ENCODE measurements around the gene PRTN3. TPM values are rescaled to one million over a fixed set of nuclear protein-coding genes. Genes with fewer than 3 reads are reported as not detected.

The PRTN3 gene
- total RNA-seq, 1 experiment from 2014 or later, result not detected

GRCh38 chr19:892894-893689 is 52.3 kb downstream of the PRTN3 start, which contains the start of the genes MED16 and RNU6-9:
Gene MED16 (minus strand): TSS chr19:893187. CDS start chr19:891131, 2,056 bp downstream.
Gene RNU6-9 (plus strand): TSS chr19:893484.
- Mint-ChIP-seq H3K4me1 (ENCODE audit: low read depth, unreplicated experiment) (no peaks in the 10 kb centered on the region), H3K4me3 (ENCODE audit: low read depth, unreplicated experiment) (peak within 1 kb of the TSS; percentile 78), H3K27me3 (ENCODE audit: unreplicated experiment) (no peaks in the 10 kb centered on the region), H3K9me3 (ENCODE audit: low read depth, unreplicated experiment) (no peaks in the 10 kb centered on the region), H3K27ac (ENCODE audit: unreplicated experiment) (peak within 1 kb of the TSS; percentile 99), H3K36me3 (ENCODE audit: insufficient read depth, unreplicated experiment) (peaks cover 56% of the 10 kb centered on the region)
- CTCF ChIA-PET, result no interaction called here
- BruUV-seq (replicated peaks), result no TSS peak
- intact Hi-C loops (cut with micrococcal nuclease; ENCODE audit: unreplicated experiment), result no loop called here
- DNase-seq, result peak; percentile 83
- no peak for TF ChIP-seq CTCF (IDR thresholded peaks at IDR 0.05; ENCODE audit: unreplicated experiment)

- TF ChIP-seq CTCF (IDR thresholded peaks at IDR 0.05; ENCODE audit: unreplicated experiment), result no peak
- Mint-ChIP-seq H3K27me3 (ENCODE audit: unreplicated experiment) (no peaks in the 10 kb centered on the region), H3K27ac (ENCODE audit: unreplicated experiment) (no peak overlapping the region), H3K4me3 (ENCODE audit: low read depth, unreplicated experiment) (no peak overlapping the region), H3K36me3 (ENCODE audit: insufficient read depth, unreplicated experiment) (peaks cover 53% of the 10 kb centered on the region), H3K4me1 (ENCODE audit: low read depth, unreplicated experiment) (no peaks in the 10 kb centered on the region), H3K9me3 (ENCODE audit: low read depth, unreplicated experiment) (no peaks in the 10 kb centered on the region)
- CTCF ChIA-PET, result interaction anchor here (1.3 kb wide), 1 partner anchor 12 kb away, joined by 4 read pairs; no protein-coding TSS in a partner anchor
- DNase-seq, result no peak
- intact Hi-C loops (cut with micrococcal nuclease; ENCODE audit: unreplicated experiment), result no loop called here
- BruUV-seq (replicated peaks), result no TSS peak
Observed at GRCh38 chr19:896434-896833, 55.6 kb downstream of the PRTN3 start.

- no peak for TF ChIP-seq CTCF (IDR thresholded peaks at IDR 0.05; ENCODE audit: unreplicated experiment)
- no peak overlapping the region for H3K27ac Mint-ChIP-seq (ENCODE audit: unreplicated experiment)
- no peaks in the 10 kb centered on the region for H3K4me1 Mint-ChIP-seq (ENCODE audit: low read depth, unreplicated experiment)
- BruUV-seq (replicated peaks), result TSS peak; percentile 82
- no peaks in the 10 kb centered on the region for H3K27me3 Mint-ChIP-seq (ENCODE audit: unreplicated experiment)
- CTCF ChIA-PET, result interaction anchor here (1.3 kb wide), 1 partner anchor 12 kb away, joined by 4 read pairs; no protein-coding TSS in a partner anchor
- no peak for DNase-seq
- intact Hi-C loops (cut with micrococcal nuclease; ENCODE audit: unreplicated experiment), result no loop called here
- no peaks in the 10 kb centered on the region for H3K9me3 Mint-ChIP-seq (ENCODE audit: low read depth, unreplicated experiment)
- H3K4me3 Mint-ChIP-seq (ENCODE audit: low read depth, unreplicated experiment), result no peak overlapping the region
- H3K36me3 Mint-ChIP-seq (ENCODE audit: insufficient read depth, unreplicated experiment), result peaks cover 56% of the 10 kb centered on the region
Observed at GRCh38 chr19:896999-897398, 56.2 kb downstream of the PRTN3 start.

GRCh38 chr19:897442-898039 is 56.7 kb downstream of the PRTN3 start:
- H3K4me1 Mint-ChIP-seq (ENCODE audit: low read depth, unreplicated experiment), result no peaks in the 10 kb centered on the region
- no peak for TF ChIP-seq CTCF (IDR thresholded peaks at IDR 0.05; ENCODE audit: unreplicated experiment)
- CTCF ChIA-PET, result interaction anchor here (1.3 kb wide), 1 partner anchor 11 kb away, joined by 4 read pairs; no protein-coding TSS in a partner anchor

More at GRCh38 chr19:897442-898039, 56.7 kb downstream of the PRTN3 start:
- H3K4me3 Mint-ChIP-seq (ENCODE audit: low read depth, unreplicated experiment), result no peak overlapping the region
- no TSS peak for BruUV-seq (replicated peaks)
- H3K27ac Mint-ChIP-seq (ENCODE audit: unreplicated experiment), result no peak overlapping the region
- intact Hi-C loops (cut with micrococcal nuclease; ENCODE audit: unreplicated experiment), result no loop called here
- no peaks in the 10 kb centered on the region for H3K9me3 Mint-ChIP-seq (ENCODE audit: low read depth, unreplicated experiment)
- H3K36me3 Mint-ChIP-seq (ENCODE audit: insufficient read depth, unreplicated experiment), result peaks cover 51% of the 10 kb centered on the region
- DNase-seq, result no peak
- no peaks in the 10 kb centered on the region for H3K27me3 Mint-ChIP-seq (ENCODE audit: unreplicated experiment)

Small RNA genes within 50 kb of the gene (microRNA-seq; reads per million reads assigned to microRNA genes)
- gene MIR3187 (52.4 reads per million, percentile 56 among the genes with 10 or more reads in this experiment), gene MIR4745 (191 reads per million, percentile 71 among the genes with 10 or more reads in this experiment)

Other genes with a start within 250 kb of the PRTN3 start
- 51.4 and 57.5 TPM in 2 replicates for gene POLRMT, start 207.5 kb upstream of the PRTN3 start, total RNA-seq (2022)
- 0.24 and 0.39 TPM in 2 replicates for gene FGF22, start 201.1 kb upstream of the PRTN3 start, total RNA-seq (2022)
- 44.8 and 46.4 TPM in 2 replicates for gene RNF126, start 177.8 kb upstream of the PRTN3 start, total RNA-seq (2022)
- gene FSTL3, start 164.6 kb upstream of the PRTN3 start, total RNA-seq (2022), result 6.9 and 7.1 TPM in 2 replicates
- gene PRSS57, start 145.5 kb upstream of the PRTN3 start, total RNA-seq (2022), result not detected in 2 replicates
- 0.56 and 0.83 TPM in 2 replicates for gene PALM, start 132.1 kb upstream of the PRTN3 start, total RNA-seq (2022)
- 73.9 and 90.5 TPM in 2 replicates for gene MISP, start 89.9 kb upstream of the PRTN3 start, total RNA-seq (2022)
- gene PTBP1, start 43.5 kb upstream of the PRTN3 start, total RNA-seq (2022), result 380 and 409 TPM in 2 replicates
- 0.27 TPM in 1 of 2 replicates, not detected in the other for gene PLPPR3, start 19.0 kb upstream of the PRTN3 start, total RNA-seq (2022)
- not detected in 2 replicates for gene AZU1, start 13.2 kb upstream of the PRTN3 start, total RNA-seq (2022)
- gene ELANE, start 11.3 kb downstream of the PRTN3 start, total RNA-seq (2022), result not detected in 2 replicates
- 2.3 and 3.9 TPM in 2 replicates for gene CFD, start 18.7 kb downstream of the PRTN3 start, total RNA-seq (2022)
- gene MED16, start 52.2 kb downstream of the PRTN3 start, total RNA-seq (2022), result 21.4 and 22.4 TPM in 2 replicates
- not detected in 2 replicates for gene RNU6-9, start 52.5 kb downstream of the PRTN3 start, total RNA-seq (2022)
- gene R3HDM4, start 72.2 kb downstream of the PRTN3 start, total RNA-seq (2022), result 54.0 and 55.5 TPM in 2 replicates
- not detected in 2 replicates for gene KISS1R, start 76.3 kb downstream of the PRTN3 start, total RNA-seq (2022)
- gene ARID3A, start 85.0 kb downstream of the PRTN3 start, total RNA-seq (2022), result 0.85 and 1.6 TPM in 2 replicates
- gene WDR18, start 143.3 kb downstream of the PRTN3 start, total RNA-seq (2022), result 43.3 TPM in 2 replicates
- not detected in 2 replicates for gene GRIN3B, start 159.4 kb downstream of the PRTN3 start, total RNA-seq (2022)
- 129 and 142 TPM in 2 replicates for gene TMEM259, start 180.1 kb downstream of the PRTN3 start, total RNA-seq (2022)
- gene RNU6-2, start 180.5 kb downstream of the PRTN3 start, total RNA-seq (2022), result not detected in 2 replicates
- gene CNN2, start 185.6 kb downstream of the PRTN3 start, total RNA-seq (2022), result 135 and 151 TPM in 2 replicates
- gene ABCA7, start 199.1 kb downstream of the PRTN3 start, total RNA-seq (2022), result 22.7 and 24.3 TPM in 2 replicates
- 10.4 and 12.0 TPM in 2 replicates for gene ARHGAP45, start 226.2 kb downstream of the PRTN3 start, total RNA-seq (2022)

All from Calu3 (cell line).